Stimulated activated CD8-positive, alpha-beta memory T cell treated with anti-CD3 and anti-CD28 coated beads, Interleukin-12 subunit alpha, Interleukin-12 subunit beta, amount 100 ng/mL, for 1 hour (primary cell): ENCODE measurements around the gene HLCS.

Source experiments
- DNase-seq: peaks from one replicate; pipeline ENCODE4 v3.0.0-alpha.2; 2020; ENCODE audit warnings: low read depth

Gene HLCS

DNA sequence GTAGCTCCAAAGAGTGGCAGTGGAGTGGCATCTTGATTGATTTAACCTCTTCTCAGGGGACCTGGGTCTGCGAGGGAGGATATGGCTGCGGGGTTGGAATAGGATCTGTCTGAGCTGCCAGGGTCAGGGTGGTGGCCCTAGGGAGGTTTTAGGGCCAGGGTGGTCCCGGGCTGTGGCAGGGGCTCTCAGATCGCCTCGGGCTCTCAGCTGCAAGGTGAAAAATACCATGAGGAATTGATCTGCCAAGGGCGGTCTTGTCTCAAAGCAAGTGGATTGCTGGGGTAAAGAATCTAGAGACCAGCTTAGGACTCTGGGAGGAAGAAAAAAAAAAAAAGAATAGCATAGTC, 263.9 kb downstream of the HLCS start:
- DNase-seq, result no peak

DNA sequence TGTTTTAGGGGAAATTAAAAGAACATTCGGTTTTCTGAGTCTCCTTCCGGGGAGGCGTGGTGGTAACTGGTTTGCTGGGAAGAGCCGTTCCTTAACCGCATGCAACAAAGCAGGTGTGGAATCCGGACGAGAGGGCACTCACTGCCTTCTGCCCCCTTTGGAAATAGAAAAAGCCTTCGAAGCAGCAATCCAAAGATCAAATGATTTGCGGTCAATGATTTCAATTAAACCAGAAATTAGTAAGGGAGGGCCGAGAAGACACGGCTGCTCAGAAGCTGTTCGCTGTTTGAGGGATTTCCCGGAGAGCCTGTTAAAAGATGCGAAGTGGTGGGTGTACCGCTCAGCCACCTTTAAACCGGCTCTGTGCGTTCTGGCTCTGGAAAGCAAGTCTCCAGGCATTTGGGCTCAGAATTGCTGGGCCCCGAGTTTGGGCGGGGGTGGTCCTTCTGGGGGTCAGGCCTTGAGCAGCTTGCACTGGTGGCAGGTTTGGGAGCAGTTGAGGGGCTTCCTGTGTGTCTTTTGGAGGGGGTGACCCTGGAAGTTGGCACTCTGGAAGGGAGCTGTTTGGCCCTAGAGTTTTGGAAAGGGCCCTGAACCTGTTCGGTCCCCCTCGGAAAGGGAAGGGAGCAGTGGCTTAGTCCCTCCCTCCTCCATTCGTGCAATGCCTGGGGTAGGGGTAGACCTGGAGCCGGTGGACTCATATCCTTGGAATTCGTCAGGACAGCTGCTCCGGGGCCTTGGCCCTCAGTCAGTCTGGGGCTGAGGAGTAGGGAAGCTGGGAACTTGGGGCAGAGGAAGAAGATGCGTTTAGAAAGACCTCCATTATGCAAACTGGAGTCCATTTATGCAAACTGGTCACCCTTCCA, 264.5 kb downstream of the HLCS start:
- no peak for DNase-seq

DNA sequence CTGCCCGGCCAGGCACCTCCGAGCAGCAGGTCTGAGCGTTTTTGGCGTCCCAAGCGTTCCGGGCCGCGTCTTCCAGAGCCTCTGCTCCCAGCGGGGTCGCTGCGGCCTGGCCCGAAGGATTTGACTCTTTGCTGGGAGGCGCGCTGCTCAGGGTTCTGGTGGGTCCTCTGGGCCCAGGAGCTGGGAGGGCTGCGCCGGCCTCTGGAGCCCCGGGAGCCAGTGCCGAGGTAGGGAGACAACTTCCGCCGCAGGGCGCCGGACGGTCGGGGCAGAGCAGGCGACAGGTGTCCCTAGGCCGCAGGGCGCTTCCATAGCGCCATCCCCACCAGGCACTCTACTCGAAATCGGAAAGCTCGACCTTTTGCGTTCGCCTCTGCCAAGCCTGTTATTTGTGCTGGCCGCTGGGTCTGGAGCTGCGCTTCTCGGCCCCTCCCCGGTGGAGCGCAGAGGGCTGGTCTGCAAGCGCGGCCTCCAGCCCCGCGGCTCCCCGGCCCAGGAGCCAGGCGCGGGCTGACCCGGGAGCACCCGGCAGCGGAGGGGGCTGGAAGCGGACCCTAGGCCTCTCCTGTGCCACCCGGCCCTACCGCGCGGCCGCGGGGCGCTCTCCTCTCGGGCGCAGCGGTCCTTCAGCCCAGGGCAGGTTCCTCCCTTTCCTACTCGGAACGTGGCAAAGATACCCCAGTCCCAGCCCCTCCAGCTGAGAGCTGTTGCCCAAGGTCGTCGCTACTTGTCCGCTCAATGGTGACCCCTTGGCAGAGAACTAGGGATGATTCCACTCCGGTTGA, 265.3 kb downstream of the HLCS start:
- DNase-seq, result no peak
